Measurements from ENCODE around the gene BRIP1.

BRIP1 gene

DNA sequence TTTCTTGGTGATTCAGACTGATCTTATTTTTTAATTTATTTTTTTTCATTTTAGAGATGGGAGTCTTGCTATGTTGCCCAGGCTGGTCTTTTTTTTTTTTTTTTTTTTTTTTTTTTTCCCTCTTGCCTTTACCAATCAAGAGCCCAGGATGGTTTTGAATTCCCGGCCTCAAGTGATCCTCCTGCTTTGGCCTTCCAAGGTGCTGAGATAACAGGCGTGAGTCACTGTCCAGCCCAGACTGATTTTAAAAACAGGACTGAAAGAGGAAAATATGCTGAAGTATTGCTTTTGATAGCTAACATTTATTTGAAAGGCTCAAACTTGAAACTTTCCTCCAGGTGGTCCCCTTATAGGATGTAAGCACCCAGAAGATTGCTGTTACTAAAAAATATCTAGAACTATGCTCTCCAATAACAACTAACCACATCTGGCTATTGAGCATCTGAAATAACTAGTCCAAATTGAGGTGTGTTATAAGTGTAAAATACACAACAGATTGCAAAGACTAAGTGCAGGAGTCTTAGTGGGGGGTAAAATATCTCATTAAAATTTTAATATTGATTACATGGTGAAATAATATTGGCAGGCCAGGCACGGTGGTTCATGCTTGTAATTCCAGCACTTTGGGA is 15.8 kb upstream of the BRIP1 start:
- TF ChIP-seq ZNF174 (tag by site-specific recombination; IDR thresholded peaks at IDR 0.05) (no peak), ZNF514 (tag by site-specific recombination; IDR thresholded peaks at IDR 0.05) (no peak), HOXA7 (CRISPR knock-in tag; IDR thresholded peaks at IDR 0.05; ENCODE audit: borderline replicate concordance) (no peak), ZNF16 (tag by site-specific recombination; IDR thresholded peaks at IDR 0.05; ENCODE audit: low read depth) (no peak), ZNF785 (tag by site-specific recombination; IDR thresholded peaks at IDR 0.05) (no peak), ZNF670 (tag by site-specific recombination; IDR thresholded peaks at IDR 0.05; ENCODE audit: low read depth) (no peak), ZNF311 (tag by site-specific recombination; IDR thresholded peaks at IDR 0.05; ENCODE audit: borderline replicate concordance) (no peak), ZNF121 (tag by site-specific recombination; IDR thresholded peaks at IDR 0.05) (0 out of 2 replicates have a peak, but pooled peaks have one; percentile 20), ZNF621 (tag by site-specific recombination; IDR thresholded peaks at IDR 0.05) (no peak), ZBTB8A (tag by site-specific recombination; IDR thresholded peaks at IDR 0.05) (no peak)
- TF ChIP-seq, protein P1, sequence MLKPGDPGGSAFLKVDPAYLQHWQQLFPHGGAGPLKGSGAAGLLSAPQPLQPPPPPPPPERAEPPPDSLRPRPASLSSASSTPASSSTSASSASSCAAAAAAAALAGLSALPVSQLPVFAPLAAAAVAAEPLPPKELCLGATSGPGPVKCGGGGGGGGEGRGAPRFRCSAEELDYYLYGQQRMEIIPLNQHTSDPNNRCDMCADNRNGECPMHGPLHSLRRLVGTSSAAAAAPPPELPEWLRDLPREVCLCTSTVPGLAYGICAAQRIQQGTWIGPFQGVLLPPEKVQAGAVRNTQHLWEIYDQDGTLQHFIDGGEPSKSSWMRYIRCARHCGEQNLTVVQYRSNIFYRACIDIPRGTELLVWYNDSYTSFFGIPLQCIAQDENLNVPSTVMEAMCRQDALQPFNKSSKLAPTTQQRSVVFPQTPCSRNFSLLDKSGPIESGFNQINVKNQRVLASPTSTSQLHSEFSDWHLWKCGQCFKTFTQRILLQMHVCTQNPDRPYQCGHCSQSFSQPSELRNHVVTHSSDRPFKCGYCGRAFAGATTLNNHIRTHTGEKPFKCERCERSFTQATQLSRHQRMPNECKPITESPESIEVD (tag by site-specific recombination; IDR thresholded peaks at IDR 0.05) = no peak
- TF ChIP-seq, protein P2, sequence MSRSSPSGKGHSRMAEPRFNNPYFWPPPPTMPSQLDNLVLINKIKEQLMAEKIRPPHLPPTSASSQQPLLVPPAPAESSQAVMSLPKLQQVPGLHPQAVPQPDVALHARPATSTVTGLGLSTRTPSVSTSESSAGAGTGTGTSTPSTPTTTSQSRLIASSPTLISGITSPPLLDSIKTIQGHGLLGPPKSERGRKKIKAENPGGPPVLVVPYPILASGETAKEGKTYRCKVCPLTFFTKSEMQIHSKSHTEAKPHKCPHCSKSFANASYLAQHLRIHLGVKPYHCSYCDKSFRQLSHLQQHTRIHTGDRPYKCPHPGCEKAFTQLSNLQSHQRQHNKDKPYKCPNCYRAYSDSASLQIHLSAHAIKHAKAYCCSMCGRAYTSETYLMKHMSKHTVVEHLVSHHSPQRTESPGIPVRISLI (tag by site-specific recombination; IDR thresholded peaks at IDR 0.05) = 0 out of 2 replicates have a peak, but pooled peaks have one; percentile 18
- TF ChIP-seq, protein P3, sequence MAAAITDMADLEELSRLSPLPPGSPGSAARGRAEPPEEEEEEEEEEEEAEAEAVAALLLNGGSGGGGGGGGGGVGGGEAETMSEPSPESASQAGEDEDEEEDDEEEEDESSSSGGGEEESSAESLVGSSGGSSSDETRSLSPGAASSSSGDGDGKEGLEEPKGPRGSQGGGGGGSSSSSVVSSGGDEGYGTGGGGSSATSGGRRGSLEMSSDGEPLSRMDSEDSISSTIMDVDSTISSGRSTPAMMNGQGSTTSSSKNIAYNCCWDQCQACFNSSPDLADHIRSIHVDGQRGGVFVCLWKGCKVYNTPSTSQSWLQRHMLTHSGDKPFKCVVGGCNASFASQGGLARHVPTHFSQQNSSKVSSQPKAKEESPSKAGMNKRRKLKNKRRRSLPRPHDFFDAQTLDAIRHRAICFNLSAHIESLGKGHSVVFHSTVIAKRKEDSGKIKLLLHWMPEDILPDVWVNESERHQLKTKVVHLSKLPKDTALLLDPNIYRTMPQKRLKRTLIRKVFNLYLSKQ (tag by site-specific recombination; IDR thresholded peaks at IDR 0.05; ENCODE audit: borderline replicate concordance) = no peak
- H3K36me3 ChIP-seq (ENCODE audit: control insufficient read depth in 2 of 2, insufficient read depth in 1 of 2, low read length in 2 of 2) = peaks cover 58 to 67% of the 10 kb centered on the region in 2 experiments
- no peak overlapping the region for H3K4me3 ChIP-seq (ENCODE audit: low read depth, low read length)
- POLR2A ChIA-PET = no interaction called here
- no peaks in the 10 kb centered on the region for H3K9me3 ChIP-seq (ENCODE audit: control insufficient read depth, insufficient read depth, low read depth, low read length)
- CTCF ChIA-PET = no interaction called here
- no peak overlapping the region for H3K27ac ChIP-seq (ENCODE audit: extremely low read depth, low read depth, low read length)
- H3K4me1 ChIP-seq (ENCODE audit: control insufficient read depth, insufficient read depth, low read length) = no peaks in the 10 kb centered on the region

DNA sequence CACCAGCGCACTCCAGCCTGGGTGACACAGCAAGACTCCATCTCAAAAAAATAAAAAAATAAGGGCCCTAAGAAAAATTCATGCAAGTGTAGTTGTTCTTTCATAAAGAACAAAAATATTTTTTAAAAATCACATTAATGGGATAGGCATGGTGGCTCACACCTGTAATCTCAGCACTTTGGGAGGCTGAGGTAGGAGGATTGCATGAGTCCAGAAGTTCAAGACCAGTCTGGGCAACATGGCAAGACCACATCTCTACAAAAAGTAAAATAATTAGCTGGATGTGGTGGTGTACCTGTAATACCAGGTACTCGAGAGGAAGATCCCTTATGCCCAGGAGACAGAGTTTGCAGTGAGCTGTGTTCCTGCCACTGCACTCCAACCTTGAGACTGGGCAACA is 15.2 kb upstream of the BRIP1 start:
- Histone ChIP-seq H3K4me3 (ENCODE audit: low read depth, low read length) (no peak overlapping the region), H3K36me3 (ENCODE audit: control insufficient read depth in 2 of 2, insufficient read depth in 1 of 2, low read length in 2 of 2) (peaks cover 54 to 61% of the 10 kb centered on the region in 2 experiments), H3K27ac (ENCODE audit: extremely low read depth, low read depth, low read length) (no peak overlapping the region), H3K4me1 (ENCODE audit: control insufficient read depth, insufficient read depth, low read length) (no peaks in the 10 kb centered on the region), H3K9me3 (ENCODE audit: control insufficient read depth, insufficient read depth, low read depth, low read length) (no peaks in the 10 kb centered on the region)
- POLR2A ChIA-PET = no interaction called here
- CTCF ChIA-PET = interaction anchor here (0.8 kb wide), 1 partner anchor 73 kb away, joined by 3 read pairs; no protein-coding TSS in a partner anchor
- TF ChIP-seq IKZF3 (tag by site-specific recombination; IDR thresholded peaks at IDR 0.05) = no peak
- TF ChIP-seq, protein P4, sequence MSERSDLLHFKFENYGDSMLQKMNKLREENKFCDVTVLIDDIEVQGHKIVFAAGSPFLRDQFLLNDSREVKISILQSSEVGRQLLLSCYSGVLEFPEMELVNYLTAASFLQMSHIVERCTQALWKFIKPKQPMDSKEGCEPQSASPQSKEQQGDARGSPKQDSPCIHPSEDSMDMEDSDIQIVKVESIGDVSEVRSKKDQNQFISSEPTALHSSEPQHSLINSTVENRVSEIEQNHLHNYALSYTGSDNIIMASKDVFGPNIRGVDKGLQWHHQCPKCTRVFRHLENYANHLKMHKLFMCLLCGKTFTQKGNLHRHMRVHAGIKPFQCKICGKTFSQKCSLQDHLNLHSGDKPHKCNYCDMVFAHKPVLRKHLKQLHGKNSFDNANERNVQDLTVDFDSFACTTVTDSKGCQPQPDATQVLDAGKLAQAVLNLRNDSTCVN (tag by site-specific recombination; optimal IDR thresholded peaks at IDR 0.05) = no peak
- TF ChIP-seq ZNF140 (tag by site-specific recombination; IDR thresholded peaks at IDR 0.05) = no peak
- TF ChIP-seq, protein P5, sequence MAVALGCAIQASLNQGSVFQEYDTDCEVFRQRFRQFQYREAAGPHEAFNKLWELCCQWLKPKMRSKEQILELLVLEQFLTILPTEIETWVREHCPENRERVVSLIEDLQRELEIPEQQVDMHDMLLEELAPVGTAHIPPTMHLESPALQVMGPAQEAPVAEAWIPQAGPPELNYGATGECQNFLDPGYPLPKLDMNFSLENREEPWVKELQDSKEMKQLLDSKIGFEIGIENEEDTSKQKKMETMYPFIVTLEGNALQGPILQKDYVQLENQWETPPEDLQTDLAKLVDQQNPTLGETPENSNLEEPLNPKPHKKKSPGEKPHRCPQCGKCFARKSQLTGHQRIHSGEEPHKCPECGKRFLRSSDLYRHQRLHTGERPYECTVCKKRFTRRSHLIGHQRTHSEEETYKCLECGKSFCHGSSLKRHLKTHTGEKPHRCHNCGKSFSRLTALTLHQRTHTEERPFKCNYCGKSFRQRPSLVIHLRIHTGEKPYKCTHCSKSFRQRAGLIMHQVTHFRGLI (tag by site-specific recombination; IDR thresholded peaks at IDR 0.05) = no peak
